CD4-positive, alpha-beta memory T cell (primary cell): ENCODE data around the gene JAKMIP2. TPM values are rescaled to one million over a fixed set of nuclear protein-coding genes. Genes with fewer than 3 reads are reported as not detected.

Source experiments
- CTCF ChIA-PET: fragments of 350-600 bp; sonication (Branson Sonifier 250); formaldehyde crosslinking; loops from one replicate; lab custom pipeline; 2021; ENCODE audit warnings: inconsistent platforms; ENCODE audit not compliant: partially characterized antibody; lab: Charles Lee
- POLR2A ChIA-PET: fragments of 350-600 bp; sonication (Branson Sonifier 250); formaldehyde crosslinking; loops from one replicate; lab custom pipeline; 2021; ENCODE audit not compliant: partially characterized antibody; lab: Charles Lee
- DNase-seq, 5 donors: peaks; one replicate each; pipeline versions ENCODE4 v3.0.0 to v3.0.0-alpha.2; 2020 to 2022; ENCODE audit warnings: mixed read lengths in 1 of 5
- H3K27ac ChIP-seq: one replicate; pipeline ENCODE4 v1.7.0; 2013; ENCODE audit warnings: low read depth, low read length
- H3K27me3 ChIP-seq: 2 replicates; pipeline ENCODE4 v1.7.0; 2013; ENCODE audit warnings: mild to moderate bottlenecking, low read length, moderate library complexity; ENCODE audit not compliant: insufficient read depth
- H3K36me3 ChIP-seq: 2 replicates; pipeline ENCODE4 v1.7.0; 2013; ENCODE audit warnings: mild to moderate bottlenecking, low read length, moderate library complexity; ENCODE audit not compliant: insufficient read depth
- H3K4me1 ChIP-seq: 2 replicates; pipeline ENCODE4 v1.7.0; 2013; ENCODE audit warnings: mild to moderate bottlenecking, low read length, moderate library complexity; ENCODE audit not compliant: insufficient read depth
- H3K4me3 ChIP-seq, 2 donors: one replicate each; pipeline ENCODE4 v1.7.0; 2013; ENCODE audit warnings: low read length in 2 of 2, mild to moderate bottlenecking in 1 of 2
- H3K9me3 ChIP-seq, 2 donors: one replicate each; pipeline ENCODE4 v1.7.0; 2013; ENCODE audit warnings: low read length in 2 of 2, control low read depth in 1 of 2; ENCODE audit not compliant: control insufficient read depth in 1 of 2
- H3K27ac Mint-ChIP-seq, 7 donors: one replicate each; pipeline ENCODE4 v1.8.0; 2020 to 2021; ENCODE audit warnings: mixed read lengths in 7 of 7, mild to moderate bottlenecking in 6 of 7, inconsistent platforms in 3 of 7, moderate library complexity in 3 of 7
- H3K27me3 Mint-ChIP-seq, 2 donors: one replicate each; pipeline ENCODE4 v1.8.0; 2020 to 2021; ENCODE audit warnings: mixed read lengths in 2 of 2
- H3K36me3 Mint-ChIP-seq, 2 donors: one replicate each; pipeline ENCODE4 v1.8.0; 2020 to 2021; ENCODE audit warnings: mixed read lengths in 2 of 2, inconsistent platforms in 1 of 2, mild to moderate bottlenecking in 1 of 2
- H3K4me1 Mint-ChIP-seq, 4 donors: one replicate each; pipeline ENCODE4 v1.8.0; 2020 to 2021; ENCODE audit warnings: mixed read lengths in 4 of 4, mild to moderate bottlenecking in 1 of 4
- H3K4me3 Mint-ChIP-seq, 8 donors: one replicate each; pipeline ENCODE4 v1.8.0; 2020 to 2021; ENCODE audit warnings: mixed read lengths in 8 of 8, mild to moderate bottlenecking in 7 of 8, moderate library complexity in 6 of 8, inconsistent platforms in 3 of 8
- H3K9me3 Mint-ChIP-seq, 8 donors: one replicate each; pipeline ENCODE4 v1.8.0; 2020 to 2021; ENCODE audit warnings: mixed read lengths in 8 of 8, mild to moderate bottlenecking in 5 of 8, inconsistent platforms in 3 of 8, moderate library complexity in 1 of 8
- intact Hi-C: fragments of 100-400 bp; cut with micrococcal nuclease; formaldehyde crosslinking; loops from one replicate; pipeline ENCODE4 v1.15.1; 2023
- polyA plus RNA-seq, 2 donors: library from polyadenylated mRNA; unstranded; fragments of 300-500 nt; fragmentation: Illumina TruSeq; gene quantifications; one replicate each; pipeline ENCODE4 v1.2.3, GENCODE V29; 2021
- total RNA-seq, 2 experiments: library from RNA; stranded (reverse); gene quantifications; one replicate each; pipeline ENCODE4 v1.2.3, GENCODE V29; 2021

JAKMIP2 gene
- total and polyA plus RNA-seq, 4 experiments from 2014 or later: 0.32 to 1.7 (median 1.0) TPM

DNA sequence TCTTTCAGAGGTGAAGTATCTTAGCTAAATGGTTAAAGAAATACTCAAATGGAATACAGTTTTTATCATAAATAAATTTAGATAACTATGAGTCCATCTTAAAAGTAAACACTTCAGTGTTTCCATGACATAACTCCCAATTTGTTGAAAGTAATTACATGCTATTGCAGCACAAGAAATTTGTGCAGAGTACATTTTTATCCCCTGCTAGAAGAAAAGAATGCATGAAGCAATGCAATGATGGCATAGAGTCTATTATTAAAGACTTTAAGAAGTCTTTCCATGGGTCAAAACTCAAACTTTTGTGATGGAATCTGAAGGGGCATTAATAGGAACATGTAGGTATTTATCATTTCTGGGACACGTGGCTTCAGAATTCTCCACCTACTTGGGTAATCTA lies 166.1 kb downstream of the JAKMIP2 start:
- Histone ChIP-seq H3K9me3 (no peaks in the 10 kb centered on the region), H3K4me3 (no peak overlapping the region), H3K4me1 (no peaks in the 10 kb centered on the region), H3K27ac (no peak overlapping the region), H3K27me3 (no peaks in the 10 kb centered on the region), H3K36me3 (no peaks in the 10 kb centered on the region)
- Mint-ChIP-seq H3K4me3 (no peak overlapping the region), H3K9me3 (peaks cover 0 to 2% (median 0%) of the 10 kb centered on the region in 8 donors), H3K27ac (no peak overlapping the region), H3K4me1 (no peaks in the 10 kb centered on the region), H3K27me3 (no peaks in the 10 kb centered on the region), H3K36me3 (no peaks in the 10 kb centered on the region)
- ChIA-PET CTCF (no interaction called here), POLR2A (no interaction called here)
- intact Hi-C loops: no loop called here
- DNase-seq: no peak

DNA sequence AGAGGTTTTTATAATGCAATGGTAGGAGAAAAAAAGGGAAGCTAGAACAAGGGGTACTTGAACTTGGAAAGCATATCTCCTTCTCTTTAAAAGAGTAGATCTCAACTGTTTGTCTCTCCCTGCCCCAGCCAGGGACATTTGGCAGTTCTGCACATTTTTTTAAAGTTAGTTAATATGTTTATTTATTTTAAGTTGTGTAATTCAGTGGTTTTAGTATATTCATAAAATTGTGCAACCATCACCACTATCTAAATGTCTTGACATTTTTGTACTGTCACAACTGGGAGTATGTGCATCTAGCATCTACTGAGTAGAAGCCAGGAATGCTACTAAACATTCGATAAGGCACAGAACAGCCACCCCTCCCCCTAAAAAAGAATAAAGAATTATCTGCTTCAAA lies 169.2 kb downstream of the JAKMIP2 start:
- intact Hi-C loops: no loop called here
- Mint-ChIP-seq H3K27ac (no peak overlapping the region), H3K9me3 (peaks cover 0 to 4% (median 0%) of the 10 kb centered on the region in 8 donors), H3K4me3 (no peak overlapping the region), H3K36me3 (no peaks in the 10 kb centered on the region), H3K27me3 (no peaks in the 10 kb centered on the region), H3K4me1 (no peaks in the 10 kb centered on the region)
- Histone ChIP-seq H3K9me3 (no peaks in the 10 kb centered on the region), H3K4me3 (no peak overlapping the region), H3K27ac (no peak overlapping the region), H3K36me3 (no peaks in the 10 kb centered on the region), H3K4me1 (no peaks in the 10 kb centered on the region), H3K27me3 (no peaks in the 10 kb centered on the region)
- ChIA-PET CTCF (interaction anchor here (1.5 kb wide), 1 partner anchor 9 kb away, joined by 3 read pairs; no protein-coding TSS in a partner anchor), POLR2A (no interaction called here)
- DNase-seq: no peak

DNA sequence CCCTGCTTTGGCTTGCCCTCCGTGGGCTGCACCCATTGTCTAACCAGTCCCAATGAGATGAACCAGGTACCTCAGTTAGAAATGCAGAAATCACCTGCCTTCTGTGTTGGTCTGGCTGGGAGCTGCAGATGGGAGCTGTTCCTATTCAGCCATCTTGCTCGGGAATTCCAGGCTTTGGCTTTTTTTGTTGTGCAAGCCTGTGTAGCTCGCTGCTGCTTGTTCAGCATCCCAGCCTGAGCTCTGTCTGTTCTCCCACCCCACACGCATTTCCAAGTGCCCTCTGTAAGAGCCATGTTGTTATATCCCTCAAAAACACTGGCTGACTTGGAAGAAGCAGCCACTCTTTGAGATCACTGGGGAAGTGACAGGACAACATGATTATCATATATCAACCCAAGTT lies 171.0 kb downstream of the JAKMIP2 start:
- no peak overlapping the region for H3K4me3 Mint-ChIP-seq
- DNase-seq: no peak
- POLR2A ChIA-PET: no interaction called here
- H3K4me1 Mint-ChIP-seq: no peaks in the 10 kb centered on the region
- no peak overlapping the region for H3K4me3 ChIP-seq
- CTCF ChIA-PET: no interaction called here
- no peaks in the 10 kb centered on the region for H3K4me1 ChIP-seq
- intact Hi-C loops: no loop called here
- no peaks in the 10 kb centered on the region for H3K27me3 Mint-ChIP-seq
- no peaks in the 10 kb centered on the region for H3K27me3 ChIP-seq
- no peak overlapping the region for H3K27ac ChIP-seq
- H3K36me3 Mint-ChIP-seq: no peaks in the 10 kb centered on the region
- no peaks in the 10 kb centered on the region for H3K36me3 ChIP-seq
- H3K9me3 Mint-ChIP-seq: peaks cover 0 to 4% (median 0%) of the 10 kb centered on the region in 8 donors
- H3K9me3 ChIP-seq: no peaks in the 10 kb centered on the region
- no peak overlapping the region for H3K27ac Mint-ChIP-seq

DNA sequence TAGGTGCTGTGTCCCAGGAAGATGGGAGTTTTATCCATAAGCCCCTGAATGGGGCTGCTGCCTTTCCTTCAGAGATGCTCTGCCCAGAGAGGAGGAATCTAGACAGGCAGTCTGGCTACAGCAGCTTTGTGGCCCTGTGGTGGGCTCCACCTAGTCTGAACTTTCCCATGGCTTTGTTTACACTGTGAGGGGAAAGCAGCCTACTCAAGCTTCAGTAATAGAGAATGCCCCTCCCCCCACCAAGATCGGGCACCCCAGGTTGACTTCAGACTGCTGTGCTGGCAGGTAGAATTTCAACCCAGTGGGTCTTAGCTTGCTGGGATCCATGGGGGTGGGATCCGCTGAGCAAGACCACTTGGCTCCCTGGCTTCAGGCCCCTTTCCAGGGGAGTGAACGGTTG lies 171.7 kb downstream of the JAKMIP2 start:
- Mint-ChIP-seq H3K27me3 (no peaks in the 10 kb centered on the region), H3K9me3 (peaks cover 0 to 4% (median 0%) of the 10 kb centered on the region in 8 donors), H3K4me1 (no peaks in the 10 kb centered on the region), H3K27ac (no peak overlapping the region), H3K4me3 (no peak overlapping the region), H3K36me3 (no peaks in the 10 kb centered on the region)
- no peaks in the 10 kb centered on the region for H3K27me3 ChIP-seq
- DNase-seq: no peak
- H3K27ac ChIP-seq: no peak overlapping the region
- no peaks in the 10 kb centered on the region for H3K4me1 ChIP-seq
- no peaks in the 10 kb centered on the region for H3K36me3 ChIP-seq
- H3K4me3 ChIP-seq: no peak overlapping the region
- ChIA-PET POLR2A (no interaction called here), CTCF (no interaction called here)
- H3K9me3 ChIP-seq: no peaks in the 10 kb centered on the region
- intact Hi-C loops: no loop called here

DNA sequence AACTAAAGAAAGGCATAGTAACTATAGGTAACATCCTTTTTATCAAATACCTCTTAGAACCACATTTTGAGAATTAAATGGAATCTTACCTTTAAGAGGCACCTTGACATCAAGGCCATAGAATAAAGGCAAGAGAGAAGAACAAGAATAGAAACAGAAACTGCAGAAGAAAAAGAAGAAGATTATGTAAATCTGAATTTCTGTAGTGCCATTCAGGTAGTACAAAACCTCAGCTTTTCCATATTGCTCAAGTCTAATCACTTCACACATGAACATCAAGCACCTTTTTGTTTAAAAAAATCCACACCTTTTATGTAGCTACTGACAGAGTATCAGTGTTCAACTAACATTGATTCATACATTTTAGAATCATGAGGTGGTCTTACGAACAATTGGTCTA lies 180.9 kb downstream of the JAKMIP2 start:
- Histone ChIP-seq H3K4me1 (no peaks in the 10 kb centered on the region), H3K36me3 (no peaks in the 10 kb centered on the region), H3K9me3 (no peaks in the 10 kb centered on the region), H3K27me3 (no peaks in the 10 kb centered on the region), H3K27ac (no peak overlapping the region), H3K4me3 (no peak overlapping the region)
- H3K4me3 Mint-ChIP-seq: no peak overlapping the region
- CTCF ChIA-PET: no interaction called here
- H3K27me3 Mint-ChIP-seq: no peaks in the 10 kb centered on the region
- peaks cover 0 to 4% of the 10 kb centered on the region in 2 donors for H3K36me3 Mint-ChIP-seq
- intact Hi-C loops: no loop called here
- peaks cover 0 to 5% (median 0%) of the 10 kb centered on the region in 8 donors for H3K9me3 Mint-ChIP-seq
- no peak for DNase-seq
- no peaks in the 10 kb centered on the region for H3K4me1 Mint-ChIP-seq
- POLR2A ChIA-PET: no interaction called here
- no peak overlapping the region for H3K27ac Mint-ChIP-seq

DNA sequence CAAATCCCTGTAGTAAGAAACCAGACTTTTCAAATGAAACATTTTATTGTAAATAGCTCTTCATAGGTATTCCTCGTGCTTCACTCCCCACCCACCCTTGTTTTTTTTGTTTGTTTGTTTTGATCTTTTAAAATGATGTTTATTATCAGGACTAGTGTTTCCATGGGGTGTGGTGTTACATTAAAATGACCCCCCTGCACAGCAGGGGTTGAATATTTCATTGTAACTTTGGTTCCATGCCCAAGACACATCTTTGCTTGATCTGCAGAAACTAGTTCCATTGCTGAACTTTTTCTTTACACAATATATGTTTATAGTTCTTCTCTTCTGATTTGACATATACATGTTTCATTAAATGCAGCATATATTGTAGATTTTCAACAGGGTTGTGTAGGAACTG lies 191.4 kb downstream of the JAKMIP2 start:
- no peak overlapping the region for H3K27ac Mint-ChIP-seq
- no peak overlapping the region for H3K4me3 ChIP-seq
- ChIA-PET CTCF (no interaction called here), POLR2A (no interaction called here)
- H3K27me3 Mint-ChIP-seq: no peaks in the 10 kb centered on the region
- intact Hi-C loops: no loop called here
- H3K36me3 Mint-ChIP-seq: no peaks in the 10 kb centered on the region
- H3K4me3 Mint-ChIP-seq: no peak overlapping the region
- H3K27ac ChIP-seq: no peak overlapping the region
- DNase-seq: no peak
- no peaks in the 10 kb centered on the region for H3K4me1 ChIP-seq
- H3K4me1 Mint-ChIP-seq: no peaks in the 10 kb centered on the region
- no peaks in the 10 kb centered on the region for H3K9me3 ChIP-seq
- H3K36me3 ChIP-seq: no peaks in the 10 kb centered on the region
- H3K27me3 ChIP-seq: no peaks in the 10 kb centered on the region
- peaks cover 0 to 5% (median 1%) of the 10 kb centered on the region in 8 donors for H3K9me3 Mint-ChIP-seq

DNA sequence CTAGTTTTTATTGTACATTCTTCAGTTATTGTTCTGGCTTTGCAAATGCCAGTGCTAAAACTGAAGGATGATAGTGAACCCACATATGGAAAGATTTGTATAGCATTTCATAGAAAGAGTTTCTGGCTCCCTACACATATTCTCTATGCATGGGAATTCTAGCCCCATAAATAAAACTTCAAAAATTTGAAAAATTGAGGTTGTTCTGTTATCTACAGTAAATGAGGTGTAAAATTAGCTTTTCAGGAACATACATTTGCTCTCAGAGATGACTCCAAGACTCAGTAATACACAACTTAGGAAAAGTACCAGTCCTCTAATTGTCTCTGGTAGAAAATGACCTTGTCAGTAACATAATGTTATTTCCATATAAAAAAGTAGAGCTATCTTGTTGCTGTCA lies 192.4 kb downstream of the JAKMIP2 start:
- no peaks in the 10 kb centered on the region for H3K4me1 ChIP-seq
- no peaks in the 10 kb centered on the region for H3K27me3 ChIP-seq
- Mint-ChIP-seq H3K9me3 (peaks cover 0 to 5% (median 1%) of the 10 kb centered on the region in 8 donors), H3K4me1 (no peaks in the 10 kb centered on the region), H3K36me3 (no peaks in the 10 kb centered on the region), H3K27me3 (no peaks in the 10 kb centered on the region), H3K4me3 (no peak overlapping the region), H3K27ac (no peak overlapping the region)
- ChIA-PET CTCF (no interaction called here), POLR2A (no interaction called here)
- intact Hi-C loops: no loop called here
- H3K4me3 ChIP-seq: no peak overlapping the region
- H3K27ac ChIP-seq: no peak overlapping the region
- H3K9me3 ChIP-seq: no peaks in the 10 kb centered on the region
- no peaks in the 10 kb centered on the region for H3K36me3 ChIP-seq
- DNase-seq: no peak

DNA sequence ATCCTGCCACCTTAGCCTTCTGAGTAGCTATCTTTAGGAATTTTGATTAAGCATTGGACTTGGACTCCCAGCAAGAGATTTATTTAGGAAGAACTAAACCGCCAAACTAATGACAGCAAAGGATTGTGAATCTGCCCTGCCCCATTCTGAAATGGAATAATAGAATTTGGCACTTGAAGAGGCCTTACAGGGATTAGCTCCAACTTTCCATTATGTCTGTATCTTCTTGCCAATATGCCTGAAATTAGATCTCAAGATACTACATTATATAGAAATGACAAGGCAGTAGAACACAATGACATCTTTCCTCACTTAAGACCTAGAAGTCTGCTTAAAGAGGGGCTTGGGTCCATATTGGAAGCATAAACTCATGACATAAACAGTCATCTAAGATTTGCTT lies 195.7 kb downstream of the JAKMIP2 start:
- Mint-ChIP-seq H3K27ac (no peak overlapping the region), H3K9me3 (peaks cover 0 to 9% (median 0%) of the 10 kb centered on the region in 8 donors), H3K4me1 (no peaks in the 10 kb centered on the region), H3K36me3 (no peaks in the 10 kb centered on the region), H3K27me3 (no peaks in the 10 kb centered on the region), H3K4me3 (no peak overlapping the region)
- Histone ChIP-seq H3K4me1 (no peaks in the 10 kb centered on the region), H3K4me3 (no peak overlapping the region), H3K9me3 (no peaks in the 10 kb centered on the region), H3K27me3 (no peaks in the 10 kb centered on the region), H3K27ac (no peak overlapping the region), H3K36me3 (no peaks in the 10 kb centered on the region)
- ChIA-PET CTCF (no interaction called here), POLR2A (no interaction called here)
- intact Hi-C loops: no loop called here
- DNase-seq: no peak
